Measurements from ENCODE around the gene GNLY.

- TF ChIP-seq, protein P1, sequence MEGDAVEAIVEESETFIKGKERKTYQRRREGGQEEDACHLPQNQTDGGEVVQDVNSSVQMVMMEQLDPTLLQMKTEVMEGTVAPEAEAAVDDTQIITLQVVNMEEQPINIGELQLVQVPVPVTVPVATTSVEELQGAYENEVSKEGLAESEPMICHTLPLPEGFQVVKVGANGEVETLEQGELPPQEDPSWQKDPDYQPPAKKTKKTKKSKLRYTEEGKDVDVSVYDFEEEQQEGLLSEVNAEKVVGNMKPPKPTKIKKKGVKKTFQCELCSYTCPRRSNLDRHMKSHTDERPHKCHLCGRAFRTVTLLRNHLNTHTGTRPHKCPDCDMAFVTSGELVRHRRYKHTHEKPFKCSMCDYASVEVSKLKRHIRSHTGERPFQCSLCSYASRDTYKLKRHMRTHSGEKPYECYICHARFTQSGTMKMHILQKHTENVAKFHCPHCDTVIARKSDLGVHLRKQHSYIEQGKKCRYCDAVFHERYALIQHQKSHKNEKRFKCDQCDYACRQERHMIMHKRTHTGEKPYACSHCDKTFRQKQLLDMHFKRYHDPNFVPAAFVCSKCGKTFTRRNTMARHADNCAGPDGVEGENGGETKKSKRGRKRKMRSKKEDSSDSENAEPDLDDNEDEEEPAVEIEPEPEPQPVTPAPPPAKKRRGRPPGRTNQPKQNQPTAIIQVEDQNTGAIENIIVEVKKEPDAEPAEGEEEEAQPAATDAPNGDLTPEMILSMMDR (conservative IDR thresholded peaks at IDR 0.05; ENCODE audit: low read depth, low read length), result peak; percentile 74
- TF ChIP-seq EZH2 (IDR thresholded peaks at IDR 0.05; ENCODE audit: low read length, unreplicated experiment) (no peak), EZH2phosphoT487 (IDR thresholded peaks at IDR 0.05; ENCODE audit: borderline replicate concordance, low read length) (no peak)
Observed at GRCh38 chr2:85648619-85649018, 45.5 kb upstream of the GNLY start.

Measured in PC-3 (cell line).